Prostate gland (tissue), 2 donors: ENCODE results near the gene LDLRAD4. TPM values are rescaled to one million over a fixed set of nuclear protein-coding genes. Genes with fewer than 3 reads are reported as not detected.

ENCODE experiments used
- DNase-seq: peaks from one replicate; pipeline ENCODE4 v3.0.0-alpha.2; 2019; ENCODE audit warnings: low spot score
- H3K27ac ChIP-seq, 2 donors: fragments of 200-600 bp; sonication (generic); 2 replicates each; pipeline ENCODE4 v1.5.1; 2017 to 2019
- H3K27me3 ChIP-seq: fragments of 200-600 bp; sonication (generic); replicated peaks from 2 replicates; pipeline ENCODE4 v1.5.1; 2019; ENCODE audit not compliant: insufficient read depth
- H3K36me3 ChIP-seq, 2 donors: fragments of 200-600 bp; sonication (generic); 1 replicate in 1 of 2; 2 replicates in 1 of 2; pipeline versions ENCODE4 v1.5.1 to v1.8.1; 2017 to 2019
- H3K4me1 ChIP-seq: fragments of 200-600 bp; sonication (generic); replicated peaks from 2 replicates; pipeline ENCODE4 v1.5.1; 2019
- H3K4me3 ChIP-seq, 2 donors: fragments of 200-600 bp; sonication (generic); 2 replicates each; pipeline ENCODE4 v1.5.1; 2017 to 2019
- H3K9me3 ChIP-seq: fragments of 200-600 bp; sonication (generic); 2 replicates; pipeline ENCODE4 v1.5.1; 2017
- POLR2A ChIP-seq: fragments of 450-650 bp; IDR thresholded peaks from one replicate; pipeline ENCODE4 v1.6.1; 2016; ENCODE audit warnings: antibody characterized with exemption, mild to moderate bottlenecking
- POLR2AphosphoS5 ChIP-seq: sonication (generic); formaldehyde crosslinking; IDR thresholded peaks from one replicate; pipeline ENCODE4 v1.6.1; 2017; ENCODE audit warnings: antibody characterized with exemption
- WGBS: methylation state at CpG from one replicate; pipeline ENCODE4 v1.1.5; 2018; 5-methylcytosine and 5-hydroxymethylcytosine counted together
- intact Hi-C: fragments of 100-400 bp; cut with DNase I; formaldehyde crosslinking; loops from one replicate; pipeline ENCODE4 v1.14.2; 2022
- total RNA-seq, 2 donors: library from RNA; depleted of rRNA; stranded (reverse); fragments of >200 nt; gene quantifications; one replicate each; pipeline ENCODE4 v1.1.0, GENCODE V29; 2016
- TF ChIP-seq, protein P1 (sequence below), 4 experiments: fragments of 200-600 bp in 2 of 4; fragments of 450-650 bp in 2 of 4; sonication (generic) in 2 of 4; IDR thresholded peaks; 1 replicate in 3 of 4; 2 replicates in 1 of 4; pipeline ENCODE4 v1.5.1; 2016 to 2019; ENCODE audit warnings: antibody characterized with exemption in 4 of 4, mild to moderate bottlenecking in 2 of 4, moderate library complexity in 2 of 4

Gene LDLRAD4
- total RNA-seq, 2 donors from 2014 or later, result 59.9 to 107 TPM

GRCh38 chr18:13273800-13274199 is 55.2 kb downstream of the LDLRAD4 start:
- Histone ChIP-seq H3K36me3 (no peaks in the 10 kb centered on the region), H3K27ac (no peak overlapping the region), H3K4me1 (peaks cover 4% of the 10 kb centered on the region), H3K4me3 (no peak overlapping the region), H3K27me3 (no peaks in the 10 kb centered on the region), H3K9me3 (no peaks in the 10 kb centered on the region)
- no peak for DNase-seq
- 86% methylated on average over 8 of the region's 9 CpGs for WGBS
- TF ChIP-seq POLR2AphosphoS5 (no peak), POLR2A (no peak)
- TF ChIP-seq, protein P1, sequence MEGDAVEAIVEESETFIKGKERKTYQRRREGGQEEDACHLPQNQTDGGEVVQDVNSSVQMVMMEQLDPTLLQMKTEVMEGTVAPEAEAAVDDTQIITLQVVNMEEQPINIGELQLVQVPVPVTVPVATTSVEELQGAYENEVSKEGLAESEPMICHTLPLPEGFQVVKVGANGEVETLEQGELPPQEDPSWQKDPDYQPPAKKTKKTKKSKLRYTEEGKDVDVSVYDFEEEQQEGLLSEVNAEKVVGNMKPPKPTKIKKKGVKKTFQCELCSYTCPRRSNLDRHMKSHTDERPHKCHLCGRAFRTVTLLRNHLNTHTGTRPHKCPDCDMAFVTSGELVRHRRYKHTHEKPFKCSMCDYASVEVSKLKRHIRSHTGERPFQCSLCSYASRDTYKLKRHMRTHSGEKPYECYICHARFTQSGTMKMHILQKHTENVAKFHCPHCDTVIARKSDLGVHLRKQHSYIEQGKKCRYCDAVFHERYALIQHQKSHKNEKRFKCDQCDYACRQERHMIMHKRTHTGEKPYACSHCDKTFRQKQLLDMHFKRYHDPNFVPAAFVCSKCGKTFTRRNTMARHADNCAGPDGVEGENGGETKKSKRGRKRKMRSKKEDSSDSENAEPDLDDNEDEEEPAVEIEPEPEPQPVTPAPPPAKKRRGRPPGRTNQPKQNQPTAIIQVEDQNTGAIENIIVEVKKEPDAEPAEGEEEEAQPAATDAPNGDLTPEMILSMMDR (IDR thresholded peaks at IDR 0.05), result no peak
- intact Hi-C loops, result loop anchor here (10.0 kb wide), 1 partner anchor 251 kb away; no protein-coding TSS in a partner anchor

DNA sequence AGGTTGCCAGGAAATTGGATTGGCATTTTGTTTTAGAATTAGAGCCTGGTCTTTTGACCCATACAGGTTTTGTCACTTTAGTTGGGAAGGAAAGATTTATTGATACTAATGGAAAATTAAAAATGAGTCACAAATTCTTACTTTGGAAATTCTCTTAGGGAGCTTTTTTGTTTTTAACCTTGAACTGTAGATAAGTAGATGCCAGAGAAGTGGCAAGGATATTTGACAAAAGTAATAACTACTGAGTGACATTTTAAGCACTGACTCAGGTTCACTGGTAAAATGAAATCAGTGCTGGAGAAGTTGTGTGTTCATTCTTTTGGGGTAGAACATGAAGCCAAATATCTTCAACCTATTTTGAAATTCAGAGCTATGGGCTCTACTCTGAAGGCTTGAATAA is 56.5 kb downstream of the LDLRAD4 start:
- intact Hi-C loops, result loop anchor here (10.0 kb wide), 1 partner anchor 250 kb away; no protein-coding TSS in a partner anchor
- H3K36me3 ChIP-seq, result no peaks in the 10 kb centered on the region
- TF ChIP-seq POLR2AphosphoS5, result no peak
- TF ChIP-seq POLR2A, result no peak
- TF ChIP-seq, protein P1 (IDR thresholded peaks at IDR 0.05), result no peak
- H3K4me3 ChIP-seq, result no peak overlapping the region
- H3K27me3 ChIP-seq, result no peaks in the 10 kb centered on the region
- H3K9me3 ChIP-seq, result no peaks in the 10 kb centered on the region
- H3K27ac ChIP-seq, result no peak overlapping the region
- no peaks in the 10 kb centered on the region for H3K4me1 ChIP-seq
- no peak for DNase-seq

- TF ChIP-seq POLR2AphosphoS5, result no peak
- TF ChIP-seq, protein P1 (IDR thresholded peaks at IDR 0.05), result no peak
- no peak for TF ChIP-seq POLR2A
- no peak overlapping the region for H3K27ac ChIP-seq
- WGBS, result 86% methylated on average over 23 of the region's 23 CpGs
- intact Hi-C loops, result loop anchor here (10.0 kb wide), 1 partner anchor 248 kb away; no protein-coding TSS in a partner anchor
- no peak overlapping the region for H3K4me3 ChIP-seq
- H3K9me3 ChIP-seq, result no peaks in the 10 kb centered on the region
- no peaks in the 10 kb centered on the region for H3K36me3 ChIP-seq
- H3K4me1 ChIP-seq, result no peaks in the 10 kb centered on the region
- no peak for DNase-seq
- H3K27me3 ChIP-seq, result no peaks in the 10 kb centered on the region
These were observed 58.3 kb downstream of the LDLRAD4 start for GRCh38 chr18:13276530-13277520.

- WGBS, result 92% methylated on average over 10 of the region's 10 CpGs
- H3K9me3 ChIP-seq, result no peaks in the 10 kb centered on the region
These were observed 59.6 kb downstream of the LDLRAD4 start for GRCh38 chr18:13278062-13278630.

More at GRCh38 chr18:13278062-13278630, 59.6 kb downstream of the LDLRAD4 start:
- TF ChIP-seq POLR2A, result no peak
- no peak for TF ChIP-seq POLR2AphosphoS5
- TF ChIP-seq, protein P1 (IDR thresholded peaks at IDR 0.05), result no peak
- DNase-seq, result no peak
- H3K36me3 ChIP-seq, result no peaks in the 10 kb centered on the region
- H3K27ac ChIP-seq, result no peak overlapping the region
- no peaks in the 10 kb centered on the region for H3K4me1 ChIP-seq
- intact Hi-C loops, result loop anchor here (10.0 kb wide), 1 partner anchor 247 kb away; no protein-coding TSS in a partner anchor
- no peak overlapping the region for H3K4me3 ChIP-seq
- H3K27me3 ChIP-seq, result no peaks in the 10 kb centered on the region
